ENCODE measurements around the gene RASA1. TPM values are rescaled to one million over a fixed set of nuclear protein-coding genes. Genes with fewer than 3 reads are reported as not detected.

RASA1 gene
- polyA plus RNA-seq, 3 donors = 2.1 to 20.1 (median 4.0) TPM

DNA sequence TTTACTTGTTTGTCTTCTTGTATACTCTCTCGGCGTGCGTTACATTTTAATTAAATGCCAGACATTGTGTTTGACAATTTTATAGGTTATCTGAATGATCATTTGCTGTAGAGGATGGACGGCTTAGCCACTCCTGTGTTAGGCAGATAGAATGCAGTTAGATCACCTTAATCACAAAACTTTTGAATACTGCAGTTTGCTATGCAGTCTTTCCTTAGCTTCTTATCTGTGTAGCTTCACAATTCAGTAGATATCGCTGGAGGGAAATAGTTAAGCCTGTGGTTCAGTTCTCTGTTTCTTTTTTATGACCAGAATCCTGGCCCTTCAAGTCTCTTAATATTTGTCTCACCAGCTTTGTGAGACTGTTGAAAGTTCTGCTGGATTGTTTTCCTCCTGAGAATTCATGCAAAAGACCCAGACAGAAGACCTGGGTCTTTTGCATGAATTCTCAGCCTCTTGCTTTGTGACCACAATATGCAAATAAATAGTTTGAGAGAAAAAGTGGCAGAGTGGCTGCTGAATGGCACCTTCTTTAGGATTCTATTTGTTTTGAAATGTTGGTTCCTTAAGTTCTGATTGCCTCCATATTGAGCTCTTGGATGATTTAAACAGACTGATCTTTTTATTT, 40.2 kb downstream of the RASA1 start:
- Mint-ChIP-seq H3K27me3 (ENCODE audit: low read depth in 3 of 3) (no peaks in the 10 kb centered on the region), H3K9me3 (peaks cover 0 to 5% (median 0%) of the 10 kb centered on the region in 7 donors), H3K36me3 (peaks cover 33 to 47% of the 10 kb centered on the region in 2 donors), H3K27ac (peak overlapping the region in 1 of 7 donors; percentile 37), H3K4me3 (no peak overlapping the region), H3K4me1 (peaks cover 5% of the 10 kb centered on the region)
- no peak for DNase-seq
- intact Hi-C loops (cut with micrococcal nuclease) = no loop called here
- peaks cover 45% of the 10 kb centered on the region for H4K20me1 ChIP-seq (ENCODE audit: insufficient read depth, low read length)
- H3K36me3 ChIP-seq (replicated peaks in 1 of 2; ENCODE audit: control insufficient read depth in 1 of 2, insufficient read depth in 2 of 2, low read length in 2 of 2) = peaks cover 15 to 34% of the 10 kb centered on the region in 2 donors
- no peaks in the 10 kb centered on the region for H3K9me3 ChIP-seq (replicated peaks in 1 of 2; ENCODE audit: control insufficient read depth in 1 of 2, insufficient read depth in 1 of 2, low read length in 2 of 2)
- peaks cover 0 to 4% of the 10 kb centered on the region in 2 donors for H3K4me1 ChIP-seq (ENCODE audit: control insufficient read depth in 1 of 2, insufficient read depth in 2 of 2, low read length in 2 of 2)
- no peak overlapping the region for H3K4me2 ChIP-seq (replicated peaks; ENCODE audit: extremely low read depth, low read length, poor library complexity, severe bottlenecking)
- WGBS (ENCODE audit: insufficient coverage) = 86% methylated on average over 1 of the region's 5 CpGs
- no peak overlapping the region for H3K4me3 ChIP-seq (replicated peaks in 1 of 3; ENCODE audit: low read depth in 2 of 3, low read length in 3 of 3)
- H3K27ac ChIP-seq (ENCODE audit: low read depth in 1 of 2, low read length in 2 of 2) = no peak overlapping the region
- H3K27me3 ChIP-seq (ENCODE audit: control insufficient read depth in 2 of 2, insufficient read depth in 2 of 2, low read length in 2 of 2) = no peaks in the 10 kb centered on the region
- no peak overlapping the region for H3K9ac ChIP-seq (ENCODE audit: insufficient read depth, low read length, poor library complexity, severe bottlenecking)
- TF ChIP-seq, protein P1, sequence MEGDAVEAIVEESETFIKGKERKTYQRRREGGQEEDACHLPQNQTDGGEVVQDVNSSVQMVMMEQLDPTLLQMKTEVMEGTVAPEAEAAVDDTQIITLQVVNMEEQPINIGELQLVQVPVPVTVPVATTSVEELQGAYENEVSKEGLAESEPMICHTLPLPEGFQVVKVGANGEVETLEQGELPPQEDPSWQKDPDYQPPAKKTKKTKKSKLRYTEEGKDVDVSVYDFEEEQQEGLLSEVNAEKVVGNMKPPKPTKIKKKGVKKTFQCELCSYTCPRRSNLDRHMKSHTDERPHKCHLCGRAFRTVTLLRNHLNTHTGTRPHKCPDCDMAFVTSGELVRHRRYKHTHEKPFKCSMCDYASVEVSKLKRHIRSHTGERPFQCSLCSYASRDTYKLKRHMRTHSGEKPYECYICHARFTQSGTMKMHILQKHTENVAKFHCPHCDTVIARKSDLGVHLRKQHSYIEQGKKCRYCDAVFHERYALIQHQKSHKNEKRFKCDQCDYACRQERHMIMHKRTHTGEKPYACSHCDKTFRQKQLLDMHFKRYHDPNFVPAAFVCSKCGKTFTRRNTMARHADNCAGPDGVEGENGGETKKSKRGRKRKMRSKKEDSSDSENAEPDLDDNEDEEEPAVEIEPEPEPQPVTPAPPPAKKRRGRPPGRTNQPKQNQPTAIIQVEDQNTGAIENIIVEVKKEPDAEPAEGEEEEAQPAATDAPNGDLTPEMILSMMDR (IDR thresholded peaks at IDR 0.05) = no peak
- peaks cover 46% of the 10 kb centered on the region for H3K79me2 ChIP-seq (ENCODE audit: insufficient read depth, low read length)
- H2AFZ ChIP-seq (ENCODE audit: insufficient read depth, low read depth, low read length, poor library complexity, severe bottlenecking) = no peak overlapping the region

DNA sequence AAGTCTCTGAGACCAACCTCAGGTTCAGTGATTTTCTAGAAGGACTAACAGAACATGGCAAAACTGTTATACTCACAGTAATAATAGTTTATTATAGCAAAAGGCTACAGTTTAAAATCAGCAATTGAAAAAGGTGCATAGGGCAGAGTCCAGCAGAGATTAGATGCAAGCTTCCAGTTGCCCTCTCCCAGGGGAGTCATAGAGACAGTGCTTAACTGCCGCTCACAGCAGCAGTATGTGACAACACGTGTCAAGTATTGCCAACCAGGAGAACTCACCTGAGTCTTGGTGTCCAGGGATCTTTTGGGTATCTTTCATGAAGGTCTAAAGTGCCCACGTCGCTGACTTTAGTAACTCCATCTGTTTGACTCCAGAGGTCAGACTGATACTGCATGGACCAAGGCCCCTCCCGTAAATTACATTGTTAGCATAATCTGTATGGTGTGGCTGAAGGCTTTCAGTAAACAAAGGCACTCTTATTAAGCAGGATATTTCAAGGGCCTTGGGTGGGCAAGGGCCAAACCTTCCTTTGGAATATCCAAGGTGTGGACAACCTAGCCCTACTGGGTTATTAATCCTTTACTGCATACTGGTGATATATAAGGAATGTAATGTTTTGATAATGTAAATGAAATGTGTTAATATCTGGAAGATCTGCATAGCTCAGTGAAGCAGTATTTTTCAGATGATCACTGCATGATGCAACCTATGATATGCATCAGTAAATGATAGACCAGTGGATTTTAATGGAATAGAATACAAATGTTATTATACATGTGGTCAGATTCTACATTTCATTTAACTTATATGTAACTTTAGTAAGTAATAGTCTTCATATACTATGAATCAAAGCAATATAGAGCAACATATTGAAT, 44.0 kb downstream of the RASA1 start:
- no peaks in the 10 kb centered on the region for H3K9me3 Mint-ChIP-seq
- Histone ChIP-seq H2AFZ (ENCODE audit: insufficient read depth, low read depth, low read length, poor library complexity, severe bottlenecking) (no peak overlapping the region), H3K79me2 (ENCODE audit: insufficient read depth, low read length) (peaks cover 53% of the 10 kb centered on the region), H3K4me1 (ENCODE audit: control insufficient read depth in 1 of 2, insufficient read depth in 2 of 2, low read length in 2 of 2) (peaks cover 6 to 9% of the 10 kb centered on the region in 2 donors), H3K4me3 (replicated peaks in 1 of 3; ENCODE audit: low read depth in 2 of 3, low read length in 3 of 3) (no peak overlapping the region), H3K36me3 (replicated peaks in 1 of 2; ENCODE audit: control insufficient read depth in 1 of 2, insufficient read depth in 2 of 2, low read length in 2 of 2) (peaks cover 0 to 3% of the 10 kb centered on the region in 2 donors), H3K27ac (ENCODE audit: low read depth in 1 of 2, low read length in 2 of 2) (no peak overlapping the region), H3K9me3 (replicated peaks in 1 of 2; ENCODE audit: control insufficient read depth in 1 of 2, insufficient read depth in 1 of 2, low read length in 2 of 2) (no peaks in the 10 kb centered on the region), H3K9ac (ENCODE audit: insufficient read depth, low read length, poor library complexity, severe bottlenecking) (no peak overlapping the region), H3K27me3 (ENCODE audit: control insufficient read depth in 2 of 2, insufficient read depth in 2 of 2, low read length in 2 of 2) (no peaks in the 10 kb centered on the region), H3K4me2 (replicated peaks; ENCODE audit: extremely low read depth, low read length, poor library complexity, severe bottlenecking) (no peak overlapping the region), H4K20me1 (ENCODE audit: insufficient read depth, low read length) (peaks cover 67% of the 10 kb centered on the region)
- TF ChIP-seq, protein P1 (IDR thresholded peaks at IDR 0.05) = no peak
- DNase-seq = no peak
- no peaks in the 10 kb centered on the region for H3K27me3 Mint-ChIP-seq (ENCODE audit: low read depth in 3 of 3)
- H3K36me3 Mint-ChIP-seq = peaks cover 4 to 17% of the 10 kb centered on the region in 2 donors
- no peak overlapping the region for H3K4me3 Mint-ChIP-seq
- WGBS (ENCODE audit: insufficient coverage) = 100% methylated on average over 4 of the region's 5 CpGs
- H3K27ac Mint-ChIP-seq = peak overlapping the region in 1 of 7 donors; percentile 25
- H3K4me1 Mint-ChIP-seq = peaks cover 14% of the 10 kb centered on the region
- intact Hi-C loops (cut with micrococcal nuclease) = no loop called here
